ENCODE measurements around the gene EFCAB3. TPM values are rescaled to one million over a fixed set of nuclear protein-coding genes. Genes with fewer than 3 reads are reported as not detected.

Gene EFCAB3
- not detected in 2 replicates for total RNA-seq
- long read RNA-seq, result 0 reads

DNA sequence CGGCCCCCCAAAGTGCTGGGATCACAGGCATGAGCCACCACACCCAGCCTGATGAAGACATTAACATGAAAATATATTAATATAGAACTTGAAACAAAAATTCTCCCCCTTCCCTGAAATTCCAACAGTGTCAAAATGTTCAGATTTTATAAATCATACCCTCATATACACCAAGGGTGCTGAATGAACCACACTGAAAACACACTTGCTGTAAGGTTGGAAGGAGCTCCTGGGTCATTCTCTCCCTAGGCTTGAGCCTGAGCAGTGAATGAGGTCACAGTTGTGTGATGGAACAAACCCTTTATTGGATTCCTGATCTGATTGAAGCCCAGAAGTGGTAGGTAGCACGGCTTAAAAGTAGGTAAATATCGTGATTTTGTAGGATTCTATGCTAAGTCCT lies at the start of gene EFCAB3:
TSS of gene EFCAB3 (plus strand) at position 301 of the 400 bp plus-strand sequence. CDS start 2,427 bp downstream, outside the sequence.
- Mint-ChIP-seq H3K27ac (ENCODE audit: unreplicated experiment) (no peak within 1 kb of the TSS), H3K4me3 (no peak within 1 kb of the TSS), H3K9me3 (no peaks in the 10 kb centered on the region), H3K4me1 (no peaks in the 10 kb centered on the region), H3K27me3 (ENCODE audit: low read depth) (peaks cover 60% of the 10 kb centered on the region), H3K36me3 (ENCODE audit: low read depth) (no peaks in the 10 kb centered on the region)
- TF ChIP-seq, protein P1, sequence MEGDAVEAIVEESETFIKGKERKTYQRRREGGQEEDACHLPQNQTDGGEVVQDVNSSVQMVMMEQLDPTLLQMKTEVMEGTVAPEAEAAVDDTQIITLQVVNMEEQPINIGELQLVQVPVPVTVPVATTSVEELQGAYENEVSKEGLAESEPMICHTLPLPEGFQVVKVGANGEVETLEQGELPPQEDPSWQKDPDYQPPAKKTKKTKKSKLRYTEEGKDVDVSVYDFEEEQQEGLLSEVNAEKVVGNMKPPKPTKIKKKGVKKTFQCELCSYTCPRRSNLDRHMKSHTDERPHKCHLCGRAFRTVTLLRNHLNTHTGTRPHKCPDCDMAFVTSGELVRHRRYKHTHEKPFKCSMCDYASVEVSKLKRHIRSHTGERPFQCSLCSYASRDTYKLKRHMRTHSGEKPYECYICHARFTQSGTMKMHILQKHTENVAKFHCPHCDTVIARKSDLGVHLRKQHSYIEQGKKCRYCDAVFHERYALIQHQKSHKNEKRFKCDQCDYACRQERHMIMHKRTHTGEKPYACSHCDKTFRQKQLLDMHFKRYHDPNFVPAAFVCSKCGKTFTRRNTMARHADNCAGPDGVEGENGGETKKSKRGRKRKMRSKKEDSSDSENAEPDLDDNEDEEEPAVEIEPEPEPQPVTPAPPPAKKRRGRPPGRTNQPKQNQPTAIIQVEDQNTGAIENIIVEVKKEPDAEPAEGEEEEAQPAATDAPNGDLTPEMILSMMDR (conservative IDR thresholded peaks at IDR 0.05), result no peak
- no peak for DNase-seq (ENCODE audit: low read depth, low spot score)

DNA sequence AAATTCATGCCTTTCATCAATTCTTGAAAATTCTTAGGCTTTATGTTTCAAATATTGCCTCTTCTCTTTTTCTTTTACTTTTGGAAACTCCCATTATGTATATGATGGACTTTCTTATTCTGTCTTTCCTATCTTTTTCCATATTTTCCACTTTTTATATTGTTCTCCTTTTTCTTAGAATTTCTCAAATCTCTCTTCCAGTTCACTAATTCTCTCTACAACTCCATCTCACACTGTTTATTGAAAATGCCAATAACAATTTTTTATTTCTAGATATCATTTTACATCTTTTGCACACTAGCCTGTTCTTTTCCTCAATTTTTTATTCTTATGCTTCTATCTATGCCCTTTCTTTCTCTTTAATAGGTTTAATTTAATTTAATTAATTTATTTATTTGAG lies 43.8 kb upstream of the EFCAB3 start:
- TF ChIP-seq, protein P1 (conservative IDR thresholded peaks at IDR 0.05), result no peak
- no peak overlapping the region for H3K4me3 Mint-ChIP-seq
- peaks cover 8% of the 10 kb centered on the region for H3K9me3 Mint-ChIP-seq
- peaks cover 3% of the 10 kb centered on the region for H3K36me3 Mint-ChIP-seq (ENCODE audit: low read depth)
- no peak overlapping the region for H3K27ac Mint-ChIP-seq (ENCODE audit: unreplicated experiment)
- H3K4me1 Mint-ChIP-seq, result no peaks in the 10 kb centered on the region
- no peak for DNase-seq (ENCODE audit: low read depth, low spot score)
- H3K27me3 Mint-ChIP-seq (ENCODE audit: low read depth), result peaks cover 11% of the 10 kb centered on the region

DNA sequence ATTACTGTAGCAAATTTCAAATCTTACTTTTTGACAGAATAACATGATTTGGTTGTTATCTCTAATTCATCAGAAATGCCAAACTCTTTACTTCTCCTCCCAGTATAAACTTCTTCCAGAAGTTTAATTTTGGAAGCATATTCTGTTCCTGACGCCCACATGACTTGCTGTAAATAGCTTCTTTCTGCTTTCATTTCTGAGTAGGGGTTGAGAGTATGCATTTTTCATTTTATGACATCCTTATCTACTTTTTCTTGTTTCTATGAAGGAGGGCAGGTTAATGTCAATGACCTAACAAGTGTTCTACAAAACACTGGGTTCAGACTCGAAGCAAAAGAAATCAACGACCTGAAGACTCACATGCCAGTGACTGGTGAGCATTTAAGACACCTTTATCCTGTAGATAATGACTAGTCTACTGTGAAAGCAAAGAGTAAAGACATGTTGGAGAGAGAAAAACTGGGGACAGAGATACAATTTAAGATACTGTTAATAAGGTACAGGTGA lies 36.5 kb upstream of the EFCAB3 start:
- peaks cover 10% of the 10 kb centered on the region for H3K9me3 Mint-ChIP-seq
- DNase-seq (ENCODE audit: low read depth, low spot score), result no peak
- no peaks in the 10 kb centered on the region for H3K36me3 Mint-ChIP-seq (ENCODE audit: low read depth)
- TF ChIP-seq, protein P1 (conservative IDR thresholded peaks at IDR 0.05), result no peak
- no peak overlapping the region for H3K4me3 Mint-ChIP-seq
- peaks cover 51% of the 10 kb centered on the region for H3K27me3 Mint-ChIP-seq (ENCODE audit: low read depth)
- H3K4me1 Mint-ChIP-seq, result no peaks in the 10 kb centered on the region
- no peak overlapping the region for H3K27ac Mint-ChIP-seq (ENCODE audit: unreplicated experiment)

DNA sequence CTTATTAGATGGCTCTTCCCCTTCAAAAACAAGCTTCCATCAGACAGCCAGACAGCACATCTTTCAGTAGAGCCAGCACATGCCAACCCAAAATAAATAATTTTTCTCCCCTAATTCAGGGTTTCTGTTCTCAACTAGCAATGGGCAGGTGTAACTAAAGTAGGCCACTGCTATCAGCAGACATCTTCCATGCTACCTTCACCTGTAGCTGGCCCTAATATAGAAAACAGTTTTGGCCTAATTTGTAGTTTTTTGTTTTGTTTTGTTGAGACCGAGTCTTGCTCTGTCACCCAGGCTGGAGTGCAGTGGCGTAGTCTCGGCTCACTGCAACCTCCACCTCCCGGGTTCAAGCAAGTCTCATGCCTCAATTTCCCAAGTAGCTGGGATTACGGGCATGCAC lies 29.2 kb upstream of the EFCAB3 start:
- no peak overlapping the region for H3K27ac Mint-ChIP-seq (ENCODE audit: unreplicated experiment)
- no peak overlapping the region for H3K4me3 Mint-ChIP-seq
- TF ChIP-seq, protein P1 (conservative IDR thresholded peaks at IDR 0.05), result no peak
- no peaks in the 10 kb centered on the region for H3K4me1 Mint-ChIP-seq
- no peaks in the 10 kb centered on the region for H3K9me3 Mint-ChIP-seq
- DNase-seq (ENCODE audit: low read depth, low spot score), result no peak
- no peaks in the 10 kb centered on the region for H3K36me3 Mint-ChIP-seq (ENCODE audit: low read depth)
- H3K27me3 Mint-ChIP-seq (ENCODE audit: low read depth), result peaks cover 44% of the 10 kb centered on the region

DNA sequence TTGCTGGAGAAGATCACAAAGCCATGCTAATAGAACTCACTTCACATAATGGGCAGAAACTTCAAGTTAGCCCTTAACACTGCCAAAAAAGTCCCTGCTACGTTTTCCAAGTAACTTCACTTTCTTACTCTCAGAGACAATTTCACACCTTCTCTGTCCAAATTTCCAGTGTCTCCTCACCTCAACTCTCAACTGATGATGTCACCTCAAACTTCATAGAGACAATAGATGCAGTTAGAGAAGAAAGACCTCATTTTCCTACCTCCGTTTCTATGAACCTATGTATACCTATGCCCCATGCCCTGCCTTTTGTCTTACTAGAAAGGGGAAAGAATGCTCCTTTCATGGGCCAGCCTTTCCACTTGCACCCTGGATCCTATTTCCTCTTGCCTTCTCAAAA lies 14.2 kb upstream of the EFCAB3 start:
- peaks cover 4% of the 10 kb centered on the region for H3K27me3 Mint-ChIP-seq (ENCODE audit: low read depth)
- no peaks in the 10 kb centered on the region for H3K4me1 Mint-ChIP-seq
- peaks cover under 1% of the 10 kb centered on the region for H3K9me3 Mint-ChIP-seq
- H3K4me3 Mint-ChIP-seq, result no peak overlapping the region
- no peaks in the 10 kb centered on the region for H3K36me3 Mint-ChIP-seq (ENCODE audit: low read depth)
- TF ChIP-seq, protein P1 (conservative IDR thresholded peaks at IDR 0.05), result no peak
- H3K27ac Mint-ChIP-seq (ENCODE audit: unreplicated experiment), result no peak overlapping the region
- DNase-seq (ENCODE audit: low read depth, low spot score), result no peak
